Breast epithelium (tissue), 4 donors: Measurements from ENCODE around the gene TYRP1. TPM values are rescaled to one million over a fixed set of nuclear protein-coding genes. Genes with fewer than 3 reads are reported as not detected.

Experiments used
- DNase-seq, 2 donors: peaks; one replicate each; pipeline ENCODE4 v3.0.0-alpha.2; 2019; ENCODE audit warnings: low spot score in 2 of 2
- H3K27ac ChIP-seq, 2 donors: fragments of 200-600 bp; sonication (generic) in 1 of 2; one replicate each; pipeline ENCODE4 v1.5.1; 2016 to 2019; ENCODE audit warnings: mild to moderate bottlenecking in 1 of 2
- H3K27me3 ChIP-seq, 2 donors: fragments of 200-600 bp; sonication (generic) in 1 of 2; one replicate each; pipeline versions ENCODE4 v1.5.1 to v1.6.0; 2017 to 2019; ENCODE audit warnings: control low read depth in 1 of 2, mild to moderate bottlenecking in 1 of 2
- H3K36me3 ChIP-seq: fragments of 200-600 bp; one replicate; pipeline ENCODE4 v1.5.1; 2019
- H3K4me1 ChIP-seq, 2 donors: fragments of 200-600 bp; sonication (generic); one replicate each; pipeline ENCODE4 v1.5.1; 2016 to 2019; ENCODE audit warnings: control low read depth in 1 of 2
- H3K4me3 ChIP-seq, 3 donors: fragments of 200-600 bp; sonication (generic); 1 replicate in 2 of 3; 2 replicates in 1 of 3; pipeline ENCODE4 v1.5.1; 2016 to 2019; ENCODE audit warnings: mild to moderate bottlenecking in 3 of 3, moderate library complexity in 2 of 3
- H3K9me3 ChIP-seq, 2 donors: fragments of 200-600 bp; sonication (generic) in 1 of 2; one replicate each; pipeline ENCODE4 v1.5.1; 2016 to 2019; ENCODE audit warnings: control low read depth in 1 of 2
- POLR2A ChIP-seq: fragments of 450-650 bp; IDR thresholded peaks from one replicate; pipeline ENCODE4 v1.6.1; 2016; ENCODE audit warnings: antibody characterized with exemption, mild to moderate bottlenecking, moderate library complexity
- POLR2AphosphoS5 ChIP-seq, 3 donors: sonication (generic); formaldehyde crosslinking; IDR thresholded peaks; one replicate each; pipeline ENCODE4 v1.6.1; 2017; ENCODE audit warnings: antibody characterized with exemption in 3 of 3
- intact Hi-C: fragments of 100-400 bp; cut with DNase I; formaldehyde crosslinking; loops from one replicate; pipeline ENCODE4 v1.15.1; 2023; ENCODE audit warnings: low total_unique reads
- total RNA-seq, 3 donors: library from RNA; depleted of rRNA; stranded (reverse); fragments of >200 nt; gene quantifications; one replicate each; pipeline ENCODE4 v1.1.0, GENCODE V29; 2016
- TF ChIP-seq, protein P1 (sequence below), 3 donors: fragments of 450-650 bp; IDR thresholded peaks; one replicate each; pipeline ENCODE4 v1.5.1; 2016 to 2017; ENCODE audit warnings: antibody characterized with exemption in 3 of 3, mild to moderate bottlenecking in 3 of 3, moderate library complexity in 3 of 3

The TYRP1 gene
- total RNA-seq, 3 donors from 2014 or later = not detected

DNA sequence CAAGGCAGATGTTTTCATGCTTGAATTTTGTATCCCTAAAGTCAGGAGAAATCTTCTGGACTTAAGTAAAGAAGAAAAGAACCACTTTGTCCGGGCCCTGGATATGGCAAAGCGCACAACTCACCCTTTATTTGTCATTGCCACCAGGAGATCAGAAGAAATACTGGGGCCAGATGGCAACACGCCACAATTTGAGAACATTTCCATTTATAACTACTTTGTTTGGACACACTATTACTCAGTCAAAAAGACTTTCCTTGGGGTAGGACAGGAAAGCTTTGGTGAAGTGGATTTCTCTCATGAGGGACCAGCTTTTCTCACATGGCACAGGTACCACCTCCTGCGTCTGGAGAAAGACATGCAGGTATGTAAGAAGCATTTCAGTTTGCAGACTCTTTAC lies 2.3 kb downstream of the TYRP1 start:
- no peaks in the 10 kb centered on the region for H3K9me3 ChIP-seq
- H3K27ac ChIP-seq = no peak overlapping the region
- no peaks in the 10 kb centered on the region for H3K36me3 ChIP-seq
- H3K27me3 ChIP-seq = no peaks in the 10 kb centered on the region
- no peak for DNase-seq
- H3K4me3 ChIP-seq = no peak overlapping the region
- H3K4me1 ChIP-seq = no peaks in the 10 kb centered on the region
- TF ChIP-seq, protein P1, sequence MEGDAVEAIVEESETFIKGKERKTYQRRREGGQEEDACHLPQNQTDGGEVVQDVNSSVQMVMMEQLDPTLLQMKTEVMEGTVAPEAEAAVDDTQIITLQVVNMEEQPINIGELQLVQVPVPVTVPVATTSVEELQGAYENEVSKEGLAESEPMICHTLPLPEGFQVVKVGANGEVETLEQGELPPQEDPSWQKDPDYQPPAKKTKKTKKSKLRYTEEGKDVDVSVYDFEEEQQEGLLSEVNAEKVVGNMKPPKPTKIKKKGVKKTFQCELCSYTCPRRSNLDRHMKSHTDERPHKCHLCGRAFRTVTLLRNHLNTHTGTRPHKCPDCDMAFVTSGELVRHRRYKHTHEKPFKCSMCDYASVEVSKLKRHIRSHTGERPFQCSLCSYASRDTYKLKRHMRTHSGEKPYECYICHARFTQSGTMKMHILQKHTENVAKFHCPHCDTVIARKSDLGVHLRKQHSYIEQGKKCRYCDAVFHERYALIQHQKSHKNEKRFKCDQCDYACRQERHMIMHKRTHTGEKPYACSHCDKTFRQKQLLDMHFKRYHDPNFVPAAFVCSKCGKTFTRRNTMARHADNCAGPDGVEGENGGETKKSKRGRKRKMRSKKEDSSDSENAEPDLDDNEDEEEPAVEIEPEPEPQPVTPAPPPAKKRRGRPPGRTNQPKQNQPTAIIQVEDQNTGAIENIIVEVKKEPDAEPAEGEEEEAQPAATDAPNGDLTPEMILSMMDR (IDR thresholded peaks at IDR 0.05) = no peak
- TF ChIP-seq POLR2AphosphoS5 (IDR thresholded peaks at IDR 0.05) (no peak), POLR2A (no peak)
- intact Hi-C loops = no loop called here

DNA sequence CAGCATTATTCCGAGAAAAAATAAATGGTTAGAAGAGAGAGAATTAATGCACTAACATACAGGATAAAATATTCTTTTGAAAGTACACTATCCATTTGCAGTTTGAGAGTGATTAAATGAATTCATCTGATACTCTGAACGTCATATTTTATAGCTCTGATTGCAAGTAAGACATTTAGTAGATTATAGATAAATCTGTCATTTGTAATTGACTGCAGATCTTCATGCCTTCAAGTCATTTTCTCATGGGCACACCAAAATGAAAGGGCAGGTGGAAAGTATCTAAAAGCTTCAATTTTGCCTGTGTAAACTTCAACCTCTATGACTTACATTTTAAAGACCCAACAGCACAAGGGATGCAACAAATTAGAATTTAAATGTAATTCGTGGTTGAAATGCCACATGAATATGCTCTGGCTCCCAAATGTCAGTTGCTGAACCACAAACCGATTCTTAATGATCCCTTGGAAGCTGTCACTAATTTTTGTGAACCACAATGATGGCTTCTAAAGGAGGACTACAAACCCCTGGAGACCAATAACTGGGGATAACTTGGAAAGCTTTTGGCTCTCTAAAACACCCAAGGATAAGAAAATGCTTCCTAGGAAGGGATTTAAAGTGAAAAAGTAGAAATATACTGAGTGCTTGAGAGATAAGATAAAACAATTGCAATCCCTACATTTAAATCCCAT lies 3.9 kb downstream of the TYRP1 start:
- DNase-seq = no peak
- Histone ChIP-seq H3K9me3 (no peaks in the 10 kb centered on the region), H3K27ac (no peak overlapping the region), H3K4me3 (no peak overlapping the region), H3K4me1 (no peaks in the 10 kb centered on the region), H3K27me3 (no peaks in the 10 kb centered on the region), H3K36me3 (no peaks in the 10 kb centered on the region)
- TF ChIP-seq, protein P1 (IDR thresholded peaks at IDR 0.05) = no peak
- no peak for TF ChIP-seq POLR2AphosphoS5 (IDR thresholded peaks at IDR 0.05)
- TF ChIP-seq POLR2A = no peak
- intact Hi-C loops = no loop called here

DNA sequence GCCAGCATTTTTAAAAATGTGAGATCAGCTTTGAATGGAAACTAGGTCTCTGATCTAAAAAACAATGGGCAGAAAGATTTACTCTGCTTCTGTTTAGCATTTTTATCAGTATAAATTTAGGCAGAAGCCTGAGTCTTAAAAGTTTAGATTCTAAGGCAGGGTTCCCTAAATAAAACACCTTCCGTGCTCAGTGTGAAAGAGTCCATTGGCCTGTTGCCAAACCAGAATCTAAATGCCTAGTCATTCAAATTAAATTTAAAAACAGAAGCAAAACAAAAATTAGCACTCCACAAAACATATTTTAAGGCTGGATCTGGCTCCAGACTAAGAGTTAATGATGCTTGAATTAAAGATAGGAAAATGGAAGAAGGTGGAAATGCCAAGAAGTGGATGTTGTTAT lies 4.5 kb downstream of the TYRP1 start:
- no peak overlapping the region for H3K27ac ChIP-seq
- no peak for DNase-seq
- H3K4me3 ChIP-seq = no peak overlapping the region
- TF ChIP-seq POLR2A (no peak), POLR2AphosphoS5 (IDR thresholded peaks at IDR 0.05) (no peak)
- TF ChIP-seq, protein P1 (IDR thresholded peaks at IDR 0.05) = no peak
- H3K27me3 ChIP-seq = no peaks in the 10 kb centered on the region
- no peaks in the 10 kb centered on the region for H3K9me3 ChIP-seq
- no peaks in the 10 kb centered on the region for H3K36me3 ChIP-seq
- H3K4me1 ChIP-seq = no peaks in the 10 kb centered on the region
- intact Hi-C loops = no loop called here

DNA sequence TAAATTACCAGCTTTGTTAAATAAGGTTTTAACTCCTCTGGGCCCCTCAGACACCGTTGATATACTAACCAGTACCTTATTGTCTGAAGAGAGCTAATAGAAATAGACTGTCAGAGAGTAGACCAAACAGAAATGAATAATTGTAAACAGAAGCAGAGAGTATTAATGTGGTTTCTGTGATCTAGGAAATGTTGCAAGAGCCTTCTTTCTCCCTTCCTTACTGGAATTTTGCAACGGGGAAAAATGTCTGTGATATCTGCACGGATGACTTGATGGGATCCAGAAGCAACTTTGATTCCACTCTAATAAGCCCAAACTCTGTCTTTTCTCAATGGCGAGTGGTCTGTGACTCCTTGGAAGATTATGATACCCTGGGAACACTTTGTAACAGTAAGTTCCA lies 5.1 kb downstream of the TYRP1 start:
- Histone ChIP-seq H3K9me3 (no peaks in the 10 kb centered on the region), H3K4me1 (no peaks in the 10 kb centered on the region), H3K27ac (no peak overlapping the region), H3K4me3 (no peak overlapping the region), H3K27me3 (no peaks in the 10 kb centered on the region), H3K36me3 (no peaks in the 10 kb centered on the region)
- TF ChIP-seq POLR2A (no peak), POLR2AphosphoS5 (IDR thresholded peaks at IDR 0.05) (no peak)
- TF ChIP-seq, protein P1 (IDR thresholded peaks at IDR 0.05) = no peak
- intact Hi-C loops = no loop called here
- no peak for DNase-seq

DNA sequence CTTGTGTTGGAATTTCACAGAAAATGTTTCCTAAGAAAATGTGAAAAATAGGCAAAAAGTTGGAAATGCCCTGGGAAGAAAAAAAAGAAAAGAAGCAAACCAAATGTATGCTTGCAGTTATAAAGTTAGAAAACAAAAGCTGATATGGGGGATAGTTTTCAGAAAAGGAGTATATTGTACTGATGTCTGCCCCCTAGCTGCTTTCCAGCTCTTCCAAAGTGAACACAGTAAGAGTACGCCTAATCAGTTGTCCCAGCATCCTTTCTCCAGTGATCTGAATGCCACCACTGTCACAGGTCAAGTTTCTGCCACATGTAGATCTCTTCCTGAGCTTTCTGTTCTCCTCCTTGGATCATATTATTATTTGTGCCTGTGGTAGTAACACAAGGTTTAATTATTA lies 5.8 kb downstream of the TYRP1 start:
- Histone ChIP-seq H3K36me3 (no peaks in the 10 kb centered on the region), H3K27ac (no peak overlapping the region), H3K9me3 (no peaks in the 10 kb centered on the region), H3K4me3 (no peak overlapping the region), H3K4me1 (no peaks in the 10 kb centered on the region), H3K27me3 (no peaks in the 10 kb centered on the region)
- no peak for DNase-seq
- no peak for TF ChIP-seq POLR2AphosphoS5 (IDR thresholded peaks at IDR 0.05)
- TF ChIP-seq POLR2A = no peak
- TF ChIP-seq, protein P1 (IDR thresholded peaks at IDR 0.05) = no peak
- intact Hi-C loops = no loop called here
